SH-SY5Y (cell line): ENCODE data around the gene SAFB2.

Source experiments
- GATA2 ChIP-seq: IDR thresholded peaks from 2 replicates; pipeline ENCODE4 v1.6.1; 2011; ENCODE audit warnings: mild to moderate bottlenecking, low read depth, low read length
- GATA3 ChIP-seq: IDR thresholded peaks from 2 replicates; pipeline ENCODE4 v1.6.1; 2011; ENCODE audit warnings: low read depth, mild to moderate bottlenecking, low read length, moderate library complexity

Gene SAFB2

DNA sequence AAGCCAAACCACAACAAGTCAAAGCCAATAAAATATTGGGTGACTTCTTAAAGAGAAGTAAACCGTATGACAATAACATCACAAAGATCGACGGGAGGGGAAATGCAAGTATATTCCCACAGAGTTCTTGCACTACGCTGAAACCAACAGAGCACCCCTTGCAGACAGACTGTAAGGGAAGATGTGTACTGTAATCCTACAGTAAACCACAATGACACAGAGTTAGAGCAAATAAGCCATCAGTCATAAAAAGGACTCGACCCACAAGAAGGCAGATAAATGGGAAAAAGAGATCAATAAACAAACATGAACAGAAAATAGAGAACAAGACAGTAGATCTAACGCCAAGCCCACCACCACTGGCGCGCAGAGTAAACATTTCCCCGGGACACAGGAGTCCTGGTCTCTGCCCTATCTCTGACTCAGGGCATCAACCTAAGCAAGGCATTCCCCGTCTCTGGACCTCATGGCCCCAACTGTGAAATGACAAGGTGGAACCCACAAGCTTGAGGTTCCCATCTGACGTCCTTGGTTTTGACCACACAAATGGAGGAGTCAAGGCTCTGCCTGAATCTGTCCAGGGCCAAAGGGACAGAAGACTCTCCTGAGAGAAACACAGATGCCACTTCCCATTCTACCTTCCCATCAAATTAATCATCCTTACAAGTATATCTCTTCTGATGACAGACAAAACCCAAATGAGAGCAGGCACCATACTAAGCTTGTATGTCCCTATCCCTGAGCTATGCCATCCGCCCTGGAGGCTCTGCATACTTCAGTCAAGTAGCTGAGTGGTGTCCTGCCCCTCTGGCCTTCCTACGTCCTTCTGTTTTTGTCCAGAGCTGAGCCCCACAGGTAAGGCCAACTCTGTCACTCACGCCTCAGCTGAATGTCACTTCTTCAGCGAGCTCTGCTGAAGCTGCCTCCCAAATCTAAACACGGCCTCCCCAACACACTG is 15.0 kb downstream of the SAFB2 start:
- TF ChIP-seq GATA2 (no peak), GATA3 (no peak)

DNA sequence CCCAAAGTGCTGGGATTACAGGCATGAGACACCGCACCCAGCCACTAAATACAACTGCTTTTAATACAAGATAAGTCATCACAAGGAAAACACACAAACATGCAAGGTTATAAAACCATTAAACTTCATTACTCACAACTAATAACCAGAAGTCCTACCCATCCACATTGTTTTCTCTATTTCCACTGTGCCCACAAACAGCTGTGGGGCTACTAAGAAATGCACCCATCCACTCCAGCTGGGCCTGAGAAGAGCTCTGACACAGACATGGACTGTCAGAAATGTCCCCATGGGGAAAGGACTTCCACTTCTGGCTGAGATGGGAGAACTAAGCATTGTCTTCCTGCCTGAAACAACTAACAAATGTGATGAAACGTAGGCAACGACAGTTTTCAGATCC is 17.2 kb downstream of the SAFB2 start:
- no peak for TF ChIP-seq GATA3
- no peak for TF ChIP-seq GATA2

DNA sequence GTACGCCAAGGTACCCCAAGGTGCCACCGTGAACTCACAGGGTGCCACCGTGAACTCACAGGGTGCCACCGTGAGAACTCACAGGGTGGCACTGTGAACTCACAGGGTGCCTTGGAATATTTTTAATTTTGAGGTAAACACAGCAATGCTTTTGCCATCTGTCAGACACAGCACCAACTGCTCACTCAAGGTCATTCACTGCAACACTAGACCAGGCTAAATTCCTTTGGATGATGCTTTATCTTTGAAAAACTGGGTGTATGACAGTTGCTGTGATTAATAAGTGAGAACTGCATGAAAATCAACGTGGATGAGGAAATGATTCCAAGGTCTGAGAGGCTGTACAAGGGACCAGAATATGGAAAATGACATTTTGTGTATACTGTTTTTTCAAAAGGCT is 18.9 kb downstream of the SAFB2 start:
- no peak for TF ChIP-seq GATA3
- no peak for TF ChIP-seq GATA2

DNA sequence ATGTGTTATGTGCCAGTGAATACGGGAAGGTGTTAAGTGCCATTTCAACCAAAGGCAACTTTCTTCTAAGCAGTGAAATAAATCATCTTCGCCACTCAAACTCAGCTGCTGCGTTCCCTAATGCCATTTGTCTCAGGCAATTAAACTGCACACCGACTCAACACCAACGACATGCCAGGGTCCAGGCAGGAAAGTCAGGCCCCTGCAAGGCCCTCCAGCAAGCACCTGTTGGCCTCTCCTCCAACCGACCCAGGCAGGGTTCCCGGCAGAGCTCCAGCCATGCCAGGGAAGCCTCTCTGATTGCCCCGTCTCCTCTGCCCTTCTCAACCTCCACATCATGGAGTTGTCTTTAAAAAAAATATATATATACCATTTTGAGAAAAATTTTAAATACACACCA is 21.8 kb downstream of the SAFB2 start:
- no peak for TF ChIP-seq GATA2
- TF ChIP-seq GATA3, result no peak

DNA sequence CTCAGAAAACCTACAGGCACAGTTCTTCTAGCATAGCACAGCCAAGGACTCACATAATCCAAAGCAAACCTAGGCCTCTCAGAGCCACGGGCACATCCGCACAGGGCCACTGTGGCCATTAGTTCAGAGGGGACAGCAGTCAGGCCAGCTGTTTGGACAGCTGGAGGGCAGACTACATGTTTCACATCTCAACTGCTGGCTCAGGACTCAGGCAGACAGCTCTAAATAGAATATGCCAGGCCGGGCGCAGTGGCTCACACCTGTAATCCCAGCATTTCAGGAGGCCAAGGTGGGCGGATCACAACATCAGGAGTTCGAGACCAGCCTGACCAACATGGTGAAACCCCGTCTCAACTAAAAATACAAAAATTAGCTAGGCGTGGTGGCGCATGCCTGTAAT is 26.8 kb downstream of the SAFB2 start:
- TF ChIP-seq GATA2, result no peak
- TF ChIP-seq GATA3, result no peak

DNA sequence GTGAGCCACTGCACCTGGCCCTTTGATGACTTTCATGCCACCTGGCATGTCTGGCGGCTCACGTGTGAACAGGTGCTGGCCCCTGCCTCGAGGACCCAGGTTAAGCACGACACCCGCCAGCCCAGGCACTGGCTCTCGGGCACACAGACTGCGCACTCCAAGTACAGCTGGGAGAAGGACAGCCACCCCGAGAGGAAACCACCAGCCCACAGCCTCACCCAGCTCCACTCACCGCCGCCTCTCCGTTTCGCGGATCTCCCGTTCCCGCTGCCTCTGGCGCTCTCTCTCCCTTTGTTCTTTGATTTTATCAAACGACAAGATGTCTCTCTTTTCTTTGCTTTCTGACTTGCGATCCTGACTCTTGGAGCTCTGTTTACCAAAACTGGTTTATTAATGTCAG is 27.4 kb downstream of the SAFB2 start:
- TF ChIP-seq GATA2 (no peak), GATA3 (no peak)

DNA sequence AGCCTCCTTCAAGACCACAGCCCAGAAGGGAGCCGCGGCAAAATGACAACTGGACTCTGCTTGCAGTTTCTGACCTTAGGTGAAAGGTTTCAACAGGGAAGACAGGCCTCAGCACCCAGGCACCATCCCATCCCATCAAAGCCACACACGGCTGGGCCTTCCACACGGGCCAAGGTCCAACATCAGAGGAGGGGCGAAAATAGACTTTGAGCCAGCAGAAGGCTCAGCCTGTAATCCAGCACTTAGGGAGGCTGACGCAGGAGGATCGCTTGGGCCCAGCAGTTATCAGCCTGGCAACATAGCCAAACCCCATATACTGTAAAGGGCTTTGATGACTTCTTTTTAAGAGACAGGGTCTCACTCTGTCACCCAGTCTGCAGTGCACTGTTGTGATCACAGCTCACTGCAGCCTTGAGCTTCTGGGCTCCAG is 28.0 kb downstream of the SAFB2 start:
- TF ChIP-seq GATA3 (no peak), GATA2 (no peak)

DNA sequence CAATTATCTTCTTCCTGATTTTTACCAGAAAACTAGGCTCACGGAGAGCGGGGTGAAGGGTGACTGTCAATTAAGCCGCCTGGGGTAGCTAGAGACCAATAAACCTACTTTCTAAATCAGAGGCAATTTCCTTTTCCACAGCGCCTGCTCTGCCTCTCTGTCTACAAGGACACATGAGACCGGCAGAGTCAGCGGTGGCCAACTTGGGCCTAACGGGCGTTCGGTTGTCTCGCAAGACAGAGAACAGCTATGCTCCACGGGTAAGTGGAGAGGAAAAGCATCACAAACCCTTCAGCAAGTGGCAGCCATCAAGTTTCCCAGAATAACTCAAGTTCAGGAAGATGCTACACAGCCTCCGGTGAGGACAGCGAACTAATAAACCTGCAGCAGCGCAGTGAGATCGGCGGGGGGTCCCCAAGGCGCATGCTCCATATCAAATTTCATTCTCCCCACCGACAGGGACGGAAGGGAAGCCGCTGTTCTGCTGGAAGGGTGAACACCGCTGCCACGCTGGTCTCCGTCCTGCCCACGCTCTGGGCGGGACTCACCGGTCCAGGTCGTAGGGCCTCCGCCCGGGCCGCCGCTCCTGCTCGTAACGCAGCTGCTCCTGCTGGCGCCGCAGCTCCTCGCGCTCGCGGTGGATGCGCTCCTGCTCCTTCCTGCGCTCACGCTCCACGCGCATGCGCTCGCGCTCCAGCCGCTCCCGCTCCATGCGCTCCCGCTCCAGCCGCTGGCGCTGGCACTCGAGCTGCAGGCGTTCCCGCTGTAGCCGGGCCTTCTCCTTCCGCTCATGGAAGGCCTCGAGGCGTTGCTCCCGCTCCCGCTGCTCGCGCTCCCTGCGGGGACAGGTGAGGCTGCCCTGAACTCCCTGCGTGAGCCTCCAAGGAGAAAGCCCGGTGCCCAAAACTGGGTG is 29.0 kb downstream of the SAFB2 start:
- no peak for TF ChIP-seq GATA3
- TF ChIP-seq GATA2, result no peak

DNA sequence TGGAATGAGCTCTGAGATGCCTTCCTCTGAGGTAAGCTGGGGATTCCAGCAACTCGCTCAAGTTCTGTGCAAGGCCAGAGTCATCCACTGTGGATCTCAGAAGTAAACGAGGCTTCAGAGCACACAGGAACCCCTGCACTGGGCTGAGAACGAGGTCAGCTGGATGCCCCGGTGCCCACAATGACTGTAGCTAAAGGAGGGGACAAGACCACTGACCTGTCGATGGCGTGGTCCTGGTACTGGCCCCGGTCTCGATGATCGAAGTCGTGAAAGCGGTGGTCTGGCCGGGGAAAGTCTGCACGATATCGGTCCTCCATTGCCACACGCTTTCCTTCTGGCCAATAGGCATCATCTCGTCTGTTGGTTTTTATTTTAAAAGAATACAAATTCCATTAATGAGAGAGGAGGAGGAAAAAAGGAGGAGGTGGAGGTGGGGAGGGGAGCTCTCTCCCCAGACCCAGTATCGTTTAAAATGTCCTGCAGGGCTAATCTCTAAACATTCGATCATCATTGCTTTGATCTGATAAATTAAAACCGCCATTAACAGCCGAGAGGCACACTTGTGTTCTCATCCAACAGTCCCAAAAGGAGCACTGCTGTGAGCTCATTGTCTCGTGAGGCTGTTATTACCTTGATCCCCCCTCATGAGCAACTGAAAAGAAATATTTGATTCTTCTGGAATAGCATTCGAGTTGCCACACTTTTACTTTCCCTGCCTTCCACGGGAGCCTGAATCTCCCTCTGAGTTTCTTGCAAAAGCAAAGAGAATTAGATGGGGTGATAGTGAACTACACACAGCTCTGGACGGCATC is 29.8 kb downstream of the SAFB2 start:
- TF ChIP-seq GATA2 (peak; percentile 72), GATA3 (no peak)

DNA sequence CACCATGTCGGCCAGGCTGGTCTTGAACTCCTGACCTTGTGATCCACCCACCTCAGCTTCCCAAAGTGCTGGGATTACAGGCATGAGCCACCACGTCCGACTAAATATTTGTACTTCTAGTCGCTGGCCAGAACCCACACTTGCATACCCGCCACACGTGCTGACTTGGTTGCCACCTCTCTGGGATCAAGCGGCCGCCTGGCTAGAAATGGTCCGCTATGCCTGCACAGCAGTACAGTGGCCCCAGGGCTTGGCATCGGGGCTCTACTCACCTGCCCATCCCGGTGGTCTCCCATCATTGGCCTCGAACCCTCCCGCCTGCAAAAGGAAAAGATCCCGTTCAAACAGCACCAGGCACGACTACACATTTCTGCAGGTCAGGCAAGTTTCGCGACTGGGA is 31.1 kb downstream of the SAFB2 start:
- no peak for TF ChIP-seq GATA3
- TF ChIP-seq GATA2, result no peak

DNA sequence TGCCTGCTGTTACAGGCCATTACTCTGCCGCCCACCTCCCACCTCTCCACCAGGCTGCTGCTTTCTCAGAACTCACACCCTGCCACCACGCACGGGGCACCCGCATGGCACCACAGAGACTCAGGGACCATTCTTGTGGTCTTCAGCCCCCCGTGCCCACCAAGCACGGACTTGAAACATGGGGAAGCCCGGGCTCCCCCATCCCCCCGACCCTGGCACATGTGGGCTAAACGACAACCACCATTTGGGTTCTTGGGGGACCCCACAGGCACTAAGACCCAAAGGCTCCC is 31.8 kb downstream of the SAFB2 start:
- TF ChIP-seq GATA3 (no peak), GATA2 (no peak)

DNA sequence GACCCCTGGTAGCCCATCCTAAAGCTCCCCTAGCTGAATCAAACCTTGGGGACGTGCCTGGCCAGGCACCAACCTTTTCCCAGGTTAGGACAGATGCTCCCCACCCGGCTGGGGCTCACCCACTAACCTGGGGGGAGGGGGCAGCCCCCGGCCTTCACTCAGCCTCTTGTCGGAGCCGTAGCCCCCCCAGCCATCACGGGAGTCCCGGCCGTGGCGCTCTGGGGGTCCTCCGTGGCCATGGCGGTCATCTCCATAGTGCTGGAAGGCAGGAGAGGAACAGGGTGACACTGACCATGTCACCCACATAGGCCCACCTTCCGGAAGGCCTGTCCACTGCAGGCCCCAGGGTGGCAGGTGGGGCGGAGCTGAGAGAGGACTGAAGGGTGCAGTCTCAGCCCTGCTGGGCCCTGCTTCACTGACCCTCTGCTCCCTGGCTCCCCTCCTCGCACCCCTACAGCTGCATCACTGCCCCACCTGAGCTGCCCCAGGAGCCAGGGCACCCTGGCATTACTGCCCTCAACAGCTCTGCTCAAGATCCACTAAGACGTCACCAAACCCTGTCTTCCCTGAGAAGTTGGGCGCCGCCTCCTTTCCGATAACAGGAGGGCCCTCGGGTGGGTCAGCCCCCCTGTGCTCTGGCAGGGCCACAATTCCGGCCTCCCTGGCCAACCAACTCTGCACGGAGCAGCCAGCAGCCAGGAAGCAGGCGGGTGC is 32.3 kb downstream of the SAFB2 start:
- TF ChIP-seq GATA3, result no peak
- no peak for TF ChIP-seq GATA2

DNA sequence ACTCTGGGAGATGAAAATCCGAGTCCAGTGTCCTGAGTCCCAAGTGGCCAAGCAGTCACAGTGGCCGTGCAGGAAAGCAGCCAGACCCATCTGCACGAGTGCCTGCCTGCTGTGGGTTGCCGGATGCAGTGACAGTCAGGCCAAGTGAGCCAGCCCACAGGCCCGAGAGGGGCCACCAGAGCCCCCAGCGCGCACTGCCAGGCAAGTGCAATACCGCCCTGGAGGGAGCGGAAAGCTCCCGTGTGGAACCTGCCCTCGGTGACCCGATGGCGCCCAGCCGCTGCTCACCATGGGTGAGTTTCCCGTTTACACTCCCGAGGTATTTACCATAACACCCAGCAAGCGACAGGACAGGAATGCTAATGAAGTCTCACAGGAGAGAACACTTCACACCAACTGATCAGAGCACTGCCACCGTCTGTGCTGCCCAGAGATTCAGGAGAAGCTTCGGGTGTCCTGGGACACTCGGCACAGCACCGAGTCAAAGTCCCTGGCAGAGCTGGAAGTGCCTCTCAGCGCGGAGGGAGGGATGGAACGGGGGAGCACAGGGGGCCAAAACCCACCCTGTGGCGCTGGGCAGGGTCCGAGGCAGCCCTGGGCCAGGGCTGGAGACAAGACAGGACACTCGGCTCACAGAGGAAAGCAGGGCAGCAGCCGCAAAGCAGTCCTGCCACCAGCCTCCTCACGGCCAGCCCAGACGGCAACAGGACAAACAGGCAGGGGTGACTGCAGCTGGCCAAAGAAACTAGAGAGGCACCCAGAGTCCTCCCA is 33.5 kb downstream of the SAFB2 start:
- TF ChIP-seq GATA3, result no peak
- no peak for TF ChIP-seq GATA2

DNA sequence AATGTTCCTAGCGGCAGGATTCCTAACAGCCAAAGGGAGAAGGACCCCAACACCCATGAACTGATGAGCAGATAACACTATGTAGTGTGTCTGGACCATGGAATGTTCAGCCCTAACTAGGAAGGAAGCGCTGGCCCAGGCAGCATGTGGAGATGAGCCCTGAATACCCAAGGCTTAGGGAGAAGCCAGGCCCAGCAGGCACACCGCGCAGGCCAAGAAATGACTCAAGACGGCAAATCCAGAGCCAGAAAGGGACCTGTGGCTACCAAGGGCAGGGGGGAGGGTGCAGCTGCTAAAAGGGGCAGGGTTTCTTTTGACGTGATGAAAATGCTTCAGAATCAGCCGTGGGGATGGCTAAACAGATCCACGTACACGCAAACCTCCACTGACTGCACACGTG is 34.1 kb downstream of the SAFB2 start:
- TF ChIP-seq GATA2, result no peak; the same call in 1 of the 2 replicates
